HepG2 (cell line): ENCODE results near the gene TOP2A. TPM values are rescaled to one million over a fixed set of nuclear protein-coding genes. Genes with fewer than 3 reads are reported as not detected.

ENCODE experiments used
- ARID3A ChIP-seq: IDR thresholded peaks from 2 replicates; pipeline ENCODE4 v1.6.1; 2012; ENCODE audit warnings: low read depth, low read length, improper control_type of control experiment
- BCL6 ChIP-seq: IDR thresholded peaks from 2 replicates; pipeline ENCODE4 v1.6.1; 2016; ENCODE audit warnings: missing genetic modification reagents, missing compliant biosample characterization
- PAWR ChIP-seq: sonication (generic); formaldehyde crosslinking; IDR thresholded peaks from 2 replicates; pipeline ENCODE4 v1.4.0; 2020; ENCODE audit warnings: missing genetic modification reagents, mild to moderate bottlenecking, borderline replicate concordance
- RFX1 ChIP-seq: fragments of 450-650 bp; IDR thresholded peaks from 2 replicates; pipeline ENCODE4 v1.6.1; 2017
- SMYD3 ChIP-seq: sonication (generic); formaldehyde crosslinking; IDR thresholded peaks from 2 replicates; pipeline ENCODE4 v1.8.1; 2023; ENCODE audit warnings: mild to moderate bottlenecking, missing genetic modification reagents
- TFAP4 ChIP-seq: sonication (generic); IDR thresholded peaks from 2 replicates; pipeline ENCODE4 v1.6.1; 2016; ENCODE audit warnings: low read depth, borderline replicate concordance
- ZBTB7B ChIP-seq: sonication (generic); formaldehyde crosslinking; IDR thresholded peaks from 2 replicates; pipeline ENCODE4 v1.4.0; 2020; ENCODE audit warnings: missing genetic modification reagents
- ZNF230 ChIP-seq: sonication (generic); formaldehyde crosslinking; IDR thresholded peaks from 2 replicates; pipeline ENCODE4 v1.4.0; 2020; ENCODE audit warnings: mild to moderate bottlenecking, missing genetic modification reagents
- ZNF280D ChIP-seq: sonication (generic); formaldehyde crosslinking; IDR thresholded peaks from 2 replicates; pipeline ENCODE4 v1.5.1; 2020; ENCODE audit warnings: mild to moderate bottlenecking, missing genetic modification reagents
- ZNF629 ChIP-seq: sonication (generic); formaldehyde crosslinking; conservative IDR thresholded peaks from 2 replicates; pipeline ENCODE4 v1.5.0; 2020; ENCODE audit warnings: missing genetic modification reagents
- polyA plus RNA-seq, 8 experiments: library from polyadenylated mRNA; depleted of rRNA in 3 of 8; stranded (reverse) in 7 of 8; unstranded in 1 of 8; fragments of >200 nt; fragmentation: Illumina TruSeq in 4 of 8; extraction: Trizol in 4 of 8; gene quantifications; 2 replicates each; pipeline versions ENCODE4 v1.2.1 to v1.2.3, GENCODE V29; 2011 to 2016; ENCODE audit warnings: low read depth in 4 of 8, missing spikeins in 1 of 8, mixed read lengths in 1 of 8; ENCODE audit not compliant: insufficient read depth in 1 of 8
- total RNA-seq, 5 experiments: library from RNA; depleted of rRNA; stranded (reverse); fragments of >200 nt; fragmentation: Illumina TruSeq; extraction: Trizol; gene quantifications; 2 replicates each; pipeline ENCODE4 v1.2.3, GENCODE V29; 2016; ENCODE audit warnings: low read depth in 1 of 5
- TF ChIP-seq, protein P1 (sequence below), 2 experiments: IDR thresholded peaks; 2 replicates each; pipeline ENCODE4 v1.6.1; 2011 to 2012; ENCODE audit warnings: low read length in 2 of 2, borderline replicate concordance in 1 of 2, low read depth in 1 of 2, mild to moderate bottlenecking in 1 of 2, moderate library complexity in 1 of 2
- TF ChIP-seq, protein P2 (sequence below): sonication (generic); formaldehyde crosslinking; IDR thresholded peaks from 2 replicates; pipeline ENCODE4 v1.8.0; 2022; ENCODE audit warnings: missing genetic modification reagents, mild to moderate bottlenecking, moderate library complexity, borderline replicate concordance
- TF ChIP-seq, protein P3 (sequence below): IDR thresholded peaks from 2 replicates; pipeline ENCODE4 v1.6.1; 2018; ENCODE audit warnings: missing genetic modification reagents, mild to moderate bottlenecking, missing compliant biosample characterization

TOP2A gene
- total and polyA plus RNA-seq, 2 of the 13 experiments (the other 11 are each of a cell fraction or from before 2014, with no cell fraction given) = 108 to 327 TPM

GRCh38 chr17:40362696-40363110 is 55.0 kb downstream of the TOP2A start (continued):
- TF ChIP-seq ZNF280D (peak; percentile 80; the same call in 1 of the 2 replicates), BCL6 (CRISPR knock-in tag) (peak; percentile 75), ZBTB7B (peak; percentile 89), ZNF629 (no peak), ZNF230 (CRISPR knock-in tag) (peak; percentile 94), SMYD3 (no peak), PAWR (CRISPR knock-in tag) (0 out of 2 replicates have a peak, but pooled peaks have one; percentile 82), ARID3A (0 out of 2 replicates have a peak, but pooled peaks have one; percentile 29), TFAP4 (peak; percentile 43; the same call in 1 of the 2 replicates), RFX1 (no peak)
- TF ChIP-seq, protein P1, sequence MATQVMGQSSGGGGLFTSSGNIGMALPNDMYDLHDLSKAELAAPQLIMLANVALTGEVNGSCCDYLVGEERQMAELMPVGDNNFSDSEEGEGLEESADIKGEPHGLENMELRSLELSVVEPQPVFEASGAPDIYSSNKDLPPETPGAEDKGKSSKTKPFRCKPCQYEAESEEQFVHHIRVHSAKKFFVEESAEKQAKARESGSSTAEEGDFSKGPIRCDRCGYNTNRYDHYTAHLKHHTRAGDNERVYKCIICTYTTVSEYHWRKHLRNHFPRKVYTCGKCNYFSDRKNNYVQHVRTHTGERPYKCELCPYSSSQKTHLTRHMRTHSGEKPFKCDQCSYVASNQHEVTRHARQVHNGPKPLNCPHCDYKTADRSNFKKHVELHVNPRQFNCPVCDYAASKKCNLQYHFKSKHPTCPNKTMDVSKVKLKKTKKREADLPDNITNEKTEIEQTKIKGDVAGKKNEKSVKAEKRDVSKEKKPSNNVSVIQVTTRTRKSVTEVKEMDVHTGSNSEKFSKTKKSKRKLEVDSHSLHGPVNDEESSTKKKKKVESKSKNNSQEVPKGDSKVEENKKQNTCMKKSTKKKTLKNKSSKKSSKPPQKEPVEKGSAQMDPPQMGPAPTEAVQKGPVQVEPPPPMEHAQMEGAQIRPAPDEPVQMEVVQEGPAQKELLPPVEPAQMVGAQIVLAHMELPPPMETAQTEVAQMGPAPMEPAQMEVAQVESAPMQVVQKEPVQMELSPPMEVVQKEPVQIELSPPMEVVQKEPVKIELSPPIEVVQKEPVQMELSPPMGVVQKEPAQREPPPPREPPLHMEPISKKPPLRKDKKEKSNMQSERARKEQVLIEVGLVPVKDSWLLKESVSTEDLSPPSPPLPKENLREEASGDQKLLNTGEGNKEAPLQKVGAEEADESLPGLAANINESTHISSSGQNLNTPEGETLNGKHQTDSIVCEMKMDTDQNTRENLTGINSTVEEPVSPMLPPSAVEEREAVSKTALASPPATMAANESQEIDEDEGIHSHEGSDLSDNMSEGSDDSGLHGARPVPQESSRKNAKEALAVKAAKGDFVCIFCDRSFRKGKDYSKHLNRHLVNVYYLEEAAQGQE (IDR thresholded peaks at IDR 0.05; ENCODE audit: borderline replicate concordance in 1 of 2, low read depth in 1 of 2, low read length in 2 of 2) = 0 out of 4 replicates have a peak, but pooled peaks of 1 of the 2 experiments have one; percentile 14
- TF ChIP-seq, protein P2, sequence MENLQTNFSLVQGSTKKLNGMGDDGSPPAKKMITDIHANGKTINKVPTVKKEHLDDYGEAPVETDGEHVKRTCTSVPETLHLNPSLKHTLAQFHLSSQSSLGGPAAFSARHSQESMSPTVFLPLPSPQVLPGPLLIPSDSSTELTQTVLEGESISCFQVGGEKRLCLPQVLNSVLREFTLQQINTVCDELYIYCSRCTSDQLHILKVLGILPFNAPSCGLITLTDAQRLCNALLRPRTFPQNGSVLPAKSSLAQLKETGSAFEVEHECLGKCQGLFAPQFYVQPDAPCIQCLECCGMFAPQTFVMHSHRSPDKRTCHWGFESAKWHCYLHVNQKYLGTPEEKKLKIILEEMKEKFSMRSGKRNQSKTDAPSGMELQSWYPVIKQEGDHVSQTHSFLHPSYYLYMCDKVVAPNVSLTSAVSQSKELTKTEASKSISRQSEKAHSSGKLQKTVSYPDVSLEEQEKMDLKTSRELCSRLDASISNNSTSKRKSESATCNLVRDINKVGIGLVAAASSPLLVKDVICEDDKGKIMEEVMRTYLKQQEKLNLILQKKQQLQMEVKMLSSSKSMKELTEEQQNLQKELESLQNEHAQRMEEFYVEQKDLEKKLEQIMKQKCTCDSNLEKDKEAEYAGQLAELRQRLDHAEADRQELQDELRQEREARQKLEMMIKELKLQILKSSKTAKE (CRISPR knock-in tag) = peak; percentile 48; the same call in 1 of the 2 replicates
- TF ChIP-seq, protein P3, sequence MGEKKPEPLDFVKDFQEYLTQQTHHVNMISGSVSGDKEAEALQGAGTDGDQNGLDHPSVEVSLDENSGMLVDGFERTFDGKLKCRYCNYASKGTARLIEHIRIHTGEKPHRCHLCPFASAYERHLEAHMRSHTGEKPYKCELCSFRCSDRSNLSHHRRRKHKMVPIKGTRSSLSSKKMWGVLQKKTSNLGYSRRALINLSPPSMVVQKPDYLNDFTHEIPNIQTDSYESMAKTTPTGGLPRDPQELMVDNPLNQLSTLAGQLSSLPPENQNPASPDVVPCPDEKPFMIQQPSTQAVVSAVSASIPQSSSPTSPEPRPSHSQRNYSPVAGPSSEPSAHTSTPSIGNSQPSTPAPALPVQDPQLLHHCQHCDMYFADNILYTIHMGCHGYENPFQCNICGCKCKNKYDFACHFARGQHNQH = peak; percentile 87
